C4-2B (cell line): ENCODE measurements around the gene ABCB4.
"Not testable (repeated sequence)": the region's sequence is repeated elsewhere in the genome, so short reads cannot be mapped to it uniquely, and the experiment has no call there.

Source experiments
- ZFX ChIP-seq: fragments of 450-650 bp; IDR thresholded peaks from 2 replicates; pipeline ENCODE4 v1.6.1; 2017
- TF ChIP-seq, protein P1 (sequence below): fragments of 450-650 bp; conservative IDR thresholded peaks from 2 replicates; pipeline ENCODE4 v1.5.1; 2017; ENCODE audit warnings: mild to moderate bottlenecking

DNA sequence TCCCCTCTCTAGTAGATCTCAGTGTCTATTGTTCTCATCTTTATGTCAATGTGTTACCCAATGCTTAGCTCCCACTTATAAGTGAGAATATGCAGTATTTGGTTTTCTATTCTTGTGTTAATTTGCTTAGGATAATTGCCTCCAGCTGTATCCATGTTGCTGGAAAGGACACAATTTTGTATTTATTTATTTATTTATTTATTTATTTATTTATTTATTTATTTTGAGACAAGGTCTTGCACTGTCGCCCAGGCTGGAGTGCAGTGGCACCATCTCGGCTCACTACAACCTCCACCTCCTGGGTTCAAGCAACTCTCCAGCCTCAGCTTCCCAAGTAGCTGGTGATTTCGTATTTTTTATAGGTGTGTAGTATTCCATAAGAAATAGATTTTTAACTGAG, 15.0 kb downstream of the ABCB4 start:
- TF ChIP-seq, protein P1, sequence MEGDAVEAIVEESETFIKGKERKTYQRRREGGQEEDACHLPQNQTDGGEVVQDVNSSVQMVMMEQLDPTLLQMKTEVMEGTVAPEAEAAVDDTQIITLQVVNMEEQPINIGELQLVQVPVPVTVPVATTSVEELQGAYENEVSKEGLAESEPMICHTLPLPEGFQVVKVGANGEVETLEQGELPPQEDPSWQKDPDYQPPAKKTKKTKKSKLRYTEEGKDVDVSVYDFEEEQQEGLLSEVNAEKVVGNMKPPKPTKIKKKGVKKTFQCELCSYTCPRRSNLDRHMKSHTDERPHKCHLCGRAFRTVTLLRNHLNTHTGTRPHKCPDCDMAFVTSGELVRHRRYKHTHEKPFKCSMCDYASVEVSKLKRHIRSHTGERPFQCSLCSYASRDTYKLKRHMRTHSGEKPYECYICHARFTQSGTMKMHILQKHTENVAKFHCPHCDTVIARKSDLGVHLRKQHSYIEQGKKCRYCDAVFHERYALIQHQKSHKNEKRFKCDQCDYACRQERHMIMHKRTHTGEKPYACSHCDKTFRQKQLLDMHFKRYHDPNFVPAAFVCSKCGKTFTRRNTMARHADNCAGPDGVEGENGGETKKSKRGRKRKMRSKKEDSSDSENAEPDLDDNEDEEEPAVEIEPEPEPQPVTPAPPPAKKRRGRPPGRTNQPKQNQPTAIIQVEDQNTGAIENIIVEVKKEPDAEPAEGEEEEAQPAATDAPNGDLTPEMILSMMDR = not testable (repeated sequence)
- TF ChIP-seq ZFX = not testable (repeated sequence)
